Body of pancreas (tissue), 4 donors: Measurements from ENCODE around the gene SSH2.

Experiments
- CTCF ChIP-seq, 7 experiments: fragments of 450-650 bp in 4 of 7; fragments of 200-600 bp in 3 of 7; sonication (generic) in 3 of 7; IDR thresholded peaks; one replicate each; pipeline ENCODE4 v1.5.1; 2016 to 2019; ENCODE audit warnings: antibody characterized with exemption in 7 of 7
- POLR2A ChIP-seq, 3 donors: fragments of 450-650 bp; IDR thresholded peaks; one replicate each; pipeline ENCODE4 v1.6.1; 2016; ENCODE audit warnings: antibody characterized with exemption in 3 of 3, mild to moderate bottlenecking in 2 of 3

GRCh38 chr17:29593591-29594518 is 336.2 kb downstream of the SSH2 start:
- TF ChIP-seq CTCF (IDR thresholded peaks at IDR 0.05), result peak in 4 of 7 experiments; percentile 5 to 28 (median 17)
- TF ChIP-seq POLR2A (IDR thresholded peaks at IDR 0.05), result no peak
